ENCODE results near the gene SNRK. TPM values are rescaled to one million over a fixed set of nuclear protein-coding genes. Genes with fewer than 3 reads are reported as not detected.

The SNRK gene
- total RNA-seq, 1 experiment from 2014 or later = 16.6 TPM

- peaks cover 80% of the 10 kb centered on the region for H3K36me3 Mint-ChIP-seq (ENCODE audit: insufficient read depth, unreplicated experiment)
- no peak overlapping the region for H3K4me3 Mint-ChIP-seq (ENCODE audit: unreplicated experiment)
- no peaks in the 10 kb centered on the region for H3K9me3 Mint-ChIP-seq (ENCODE audit: unreplicated experiment)
- no peak overlapping the region for H3K27ac Mint-ChIP-seq (ENCODE audit: low read depth, unreplicated experiment)
- TF ChIP-seq, protein P1, sequence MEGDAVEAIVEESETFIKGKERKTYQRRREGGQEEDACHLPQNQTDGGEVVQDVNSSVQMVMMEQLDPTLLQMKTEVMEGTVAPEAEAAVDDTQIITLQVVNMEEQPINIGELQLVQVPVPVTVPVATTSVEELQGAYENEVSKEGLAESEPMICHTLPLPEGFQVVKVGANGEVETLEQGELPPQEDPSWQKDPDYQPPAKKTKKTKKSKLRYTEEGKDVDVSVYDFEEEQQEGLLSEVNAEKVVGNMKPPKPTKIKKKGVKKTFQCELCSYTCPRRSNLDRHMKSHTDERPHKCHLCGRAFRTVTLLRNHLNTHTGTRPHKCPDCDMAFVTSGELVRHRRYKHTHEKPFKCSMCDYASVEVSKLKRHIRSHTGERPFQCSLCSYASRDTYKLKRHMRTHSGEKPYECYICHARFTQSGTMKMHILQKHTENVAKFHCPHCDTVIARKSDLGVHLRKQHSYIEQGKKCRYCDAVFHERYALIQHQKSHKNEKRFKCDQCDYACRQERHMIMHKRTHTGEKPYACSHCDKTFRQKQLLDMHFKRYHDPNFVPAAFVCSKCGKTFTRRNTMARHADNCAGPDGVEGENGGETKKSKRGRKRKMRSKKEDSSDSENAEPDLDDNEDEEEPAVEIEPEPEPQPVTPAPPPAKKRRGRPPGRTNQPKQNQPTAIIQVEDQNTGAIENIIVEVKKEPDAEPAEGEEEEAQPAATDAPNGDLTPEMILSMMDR (IDR thresholded peaks at IDR 0.05; ENCODE audit: unreplicated experiment) = no peak
- ChIA-PET POLR2A (no interaction called here), CTCF (interaction anchor here (0.8 to 1.3 kb wide), 2 partner anchors 160 to 164 kb away, joined by 3 to 4 read pairs; no protein-coding TSS in a partner anchor)
- H3K4me1 Mint-ChIP-seq (ENCODE audit: insufficient read depth, unreplicated experiment) = no peaks in the 10 kb centered on the region
- intact Hi-C loops (cut with micrococcal nuclease) = no loop called here
- no peak for DNase-seq (ENCODE audit: unreplicated experiment)
- H3K27me3 Mint-ChIP-seq (ENCODE audit: insufficient read depth, unreplicated experiment) = no peaks in the 10 kb centered on the region
- BruUV-seq (replicated peaks) = no TSS peak
Measured at GRCh38 chr3:43343815-43344214, 57.5 kb downstream of the SNRK start.

DNA sequence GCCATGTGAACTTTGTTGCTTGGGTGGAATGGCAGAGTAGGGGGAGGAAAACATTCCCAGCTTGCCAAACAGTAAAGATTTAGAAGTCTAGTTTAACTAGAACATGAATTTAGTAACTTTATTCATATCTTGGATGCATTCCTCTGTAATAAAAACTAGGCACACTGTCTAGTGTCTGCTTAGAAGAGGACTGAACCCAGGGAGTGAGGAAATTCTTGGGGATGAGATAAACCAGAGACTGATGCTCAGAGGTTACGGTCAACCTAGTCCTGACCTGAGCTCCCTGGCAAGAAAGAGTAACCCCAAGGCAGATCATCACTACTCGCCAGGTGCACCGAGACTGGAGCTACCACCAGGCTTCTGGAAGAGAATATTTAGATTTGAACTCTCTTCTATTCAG lies 58.2 kb downstream of the SNRK start:
- CTCF ChIA-PET = interaction anchor here (0.8 to 1.3 kb wide), 2 partner anchors 159 to 165 kb away, joined by 3 to 4 read pairs; no protein-coding TSS in a partner anchor
- DNase-seq (ENCODE audit: unreplicated experiment) = no peak
- Mint-ChIP-seq H3K36me3 (ENCODE audit: insufficient read depth, unreplicated experiment) (peaks cover 82% of the 10 kb centered on the region), H3K9me3 (ENCODE audit: unreplicated experiment) (no peaks in the 10 kb centered on the region), H3K27me3 (ENCODE audit: insufficient read depth, unreplicated experiment) (no peaks in the 10 kb centered on the region), H3K4me1 (ENCODE audit: insufficient read depth, unreplicated experiment) (no peaks in the 10 kb centered on the region), H3K27ac (ENCODE audit: low read depth, unreplicated experiment) (no peak overlapping the region), H3K4me3 (ENCODE audit: unreplicated experiment) (no peak overlapping the region)
- intact Hi-C loops (cut with micrococcal nuclease) = no loop called here
- POLR2A ChIA-PET = interaction anchor here (0.9 kb wide), 1 partner anchor 9 kb away, joined by 4 read pairs; no protein-coding TSS in a partner anchor
- TF ChIP-seq, protein P1 (IDR thresholded peaks at IDR 0.05; ENCODE audit: unreplicated experiment) = no peak
- BruUV-seq (replicated peaks) = no TSS peak

DNA sequence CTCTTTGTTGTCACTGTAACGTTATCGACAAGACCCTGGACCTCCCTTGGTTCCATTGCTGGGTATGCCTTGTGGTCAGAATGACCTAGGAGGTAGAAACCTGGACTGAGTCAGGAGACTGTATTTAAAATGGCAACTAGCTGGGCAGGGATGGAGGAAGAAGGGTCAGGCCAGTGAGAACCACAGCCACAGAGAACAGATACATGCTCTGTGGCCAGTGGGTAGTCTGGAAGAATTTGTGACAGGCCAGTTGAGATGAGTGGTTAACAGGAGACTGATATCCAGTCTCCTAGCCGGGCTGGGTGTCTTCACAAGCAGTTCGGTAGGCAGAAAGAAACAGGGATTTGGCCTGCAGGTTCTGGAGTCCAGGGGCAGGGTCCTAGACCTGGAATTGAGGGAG lies 58.9 kb downstream of the SNRK start:
- H3K27me3 Mint-ChIP-seq (ENCODE audit: insufficient read depth, unreplicated experiment) = no peaks in the 10 kb centered on the region
- no peaks in the 10 kb centered on the region for H3K9me3 Mint-ChIP-seq (ENCODE audit: unreplicated experiment)
- no peak overlapping the region for H3K4me3 Mint-ChIP-seq (ENCODE audit: unreplicated experiment)
- peaks cover 76% of the 10 kb centered on the region for H3K36me3 Mint-ChIP-seq (ENCODE audit: insufficient read depth, unreplicated experiment)
- intact Hi-C loops (cut with micrococcal nuclease) = no loop called here
- no peaks in the 10 kb centered on the region for H3K4me1 Mint-ChIP-seq (ENCODE audit: insufficient read depth, unreplicated experiment)
- TF ChIP-seq, protein P1 (IDR thresholded peaks at IDR 0.05; ENCODE audit: unreplicated experiment) = no peak
- ChIA-PET POLR2A (interaction anchor here (0.6 to 0.9 kb wide), 2 partner anchors 8 to 16 kb away, joined by 3 to 4 read pairs; no protein-coding TSS in a partner anchor), CTCF (interaction anchor here (0.7 to 1.7 kb wide), 2 partner anchors 11 to 50 kb away, joined by 3 to 4 read pairs; no protein-coding TSS in a partner anchor)
- no TSS peak for BruUV-seq (replicated peaks)
- no peak for DNase-seq (ENCODE audit: unreplicated experiment)
- H3K27ac Mint-ChIP-seq (ENCODE audit: low read depth, unreplicated experiment) = no peak overlapping the region

DNA sequence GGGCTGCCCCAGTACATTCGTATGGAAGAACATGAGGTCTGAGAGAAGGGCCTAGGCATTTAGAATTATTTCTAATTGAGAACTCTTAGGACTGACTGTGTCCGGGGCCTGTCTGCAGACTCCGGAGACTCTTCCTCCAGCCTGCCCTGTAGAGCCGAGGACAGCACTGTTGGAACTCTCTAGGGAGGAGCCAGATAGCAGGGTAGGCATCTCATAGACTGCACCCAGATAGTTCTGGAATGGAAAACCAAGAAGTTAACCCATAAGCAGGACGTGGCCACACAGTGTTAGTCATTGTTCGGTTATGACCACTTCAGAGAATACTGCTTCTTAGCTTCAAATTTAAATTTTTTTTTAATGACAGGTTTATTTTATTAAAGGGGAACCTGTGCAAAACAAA lies 59.5 kb downstream of the SNRK start:
- POLR2A ChIA-PET = no interaction called here
- Mint-ChIP-seq H3K4me1 (ENCODE audit: insufficient read depth, unreplicated experiment) (no peaks in the 10 kb centered on the region), H3K9me3 (ENCODE audit: unreplicated experiment) (no peaks in the 10 kb centered on the region), H3K27me3 (ENCODE audit: insufficient read depth, unreplicated experiment) (no peaks in the 10 kb centered on the region), H3K27ac (ENCODE audit: low read depth, unreplicated experiment) (no peak overlapping the region), H3K36me3 (ENCODE audit: insufficient read depth, unreplicated experiment) (peaks cover 70% of the 10 kb centered on the region), H3K4me3 (ENCODE audit: unreplicated experiment) (no peak overlapping the region)
- intact Hi-C loops (cut with micrococcal nuclease) = no loop called here
- TF ChIP-seq, protein P1 (IDR thresholded peaks at IDR 0.05; ENCODE audit: unreplicated experiment) = no peak
- no peak for DNase-seq (ENCODE audit: unreplicated experiment)
- BruUV-seq (replicated peaks) = no TSS peak
- CTCF ChIA-PET = interaction anchor here (0.9 to 1.7 kb wide), 2 partner anchors 10 to 50 kb away, joined by 3 to 4 read pairs; no protein-coding TSS in a partner anchor
